Gastroesophageal sphincter (tissue), 3 donors: ENCODE measurements around the gene CEP112.

Source experiments
- CTCF ChIP-seq, 4 experiments: fragments of 200-600 bp in 2 of 4; fragments of 450-650 bp in 2 of 4; sonication (generic) in 1 of 4; IDR thresholded peaks; one replicate each; pipeline ENCODE4 v1.5.1; 2017 to 2019; ENCODE audit warnings: antibody characterized with exemption in 4 of 4, mild to moderate bottlenecking in 2 of 4, moderate library complexity in 2 of 4
- POLR2A ChIP-seq, 2 donors: fragments of 450-650 bp; IDR thresholded peaks; one replicate each; pipeline ENCODE4 v1.6.1; 2017; ENCODE audit warnings: antibody characterized with exemption in 2 of 2, mild to moderate bottlenecking in 2 of 2, moderate library complexity in 1 of 2
- POLR2AphosphoS5 ChIP-seq: sonication (generic); formaldehyde crosslinking; IDR thresholded peaks from one replicate; pipeline ENCODE4 v1.6.1; 2017; ENCODE audit warnings: antibody characterized with exemption

- TF ChIP-seq CTCF (IDR thresholded peaks at IDR 0.05) (no peak), POLR2A (IDR thresholded peaks at IDR 0.05) (no peak), POLR2AphosphoS5 (no peak)
These were observed 214.9 kb downstream of the CEP112 start for GRCh38 chr17:65977041-65977440.
